Measurements from ENCODE around the gene EPS15. TPM values are rescaled to one million over a fixed set of nuclear protein-coding genes. Genes with fewer than 3 reads are reported as not detected.

The EPS15 gene
- total and polyA plus RNA-seq, 2 donors (not counting 1 experiment from before 2014, with no cell fraction given) = 40.3 to 151 TPM

DNA sequence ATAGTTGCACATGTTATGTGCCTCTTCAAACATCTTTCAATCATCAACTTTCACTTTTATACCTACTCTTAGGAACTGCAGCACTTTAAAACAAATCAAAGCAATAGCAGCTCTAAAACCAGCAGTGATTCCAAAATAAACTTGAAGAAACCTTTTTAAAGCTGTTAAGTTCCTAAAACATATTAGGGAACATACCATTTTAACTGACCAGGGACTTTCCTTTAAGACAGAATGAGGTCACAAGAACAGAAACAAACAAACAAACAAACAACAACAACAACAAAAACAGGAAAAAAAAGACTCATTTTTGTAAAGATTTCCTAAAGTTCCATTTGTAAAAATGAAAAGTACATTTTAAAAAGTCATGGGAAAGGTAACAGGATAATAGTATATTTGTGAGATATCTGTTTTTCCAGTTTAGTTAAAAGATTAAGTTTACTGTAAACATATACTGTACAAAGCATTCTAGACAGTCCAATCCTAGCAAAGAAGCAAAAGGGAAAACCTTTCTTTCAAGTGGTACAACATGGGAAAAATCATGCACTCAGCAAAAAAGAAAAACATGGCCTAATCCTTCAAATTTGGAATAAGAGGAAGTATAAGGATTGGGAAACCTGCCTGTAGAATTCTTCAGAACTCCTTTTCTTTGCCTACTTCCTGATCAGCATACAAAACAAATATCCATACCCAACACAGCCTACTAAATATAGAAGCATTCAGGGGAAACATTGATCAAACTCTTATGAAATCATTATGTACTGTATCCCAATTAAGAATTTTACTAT is 45.5 kb downstream of the EPS15 start:
- Histone ChIP-seq H2AFZ (ENCODE audit: insufficient read depth, low read depth, low read length, poor library complexity, severe bottlenecking) (no peak overlapping the region), H3K4me2 (replicated peaks; ENCODE audit: low read depth, low read length, poor library complexity, severe bottlenecking) (no peak overlapping the region), H3K9me3 (ENCODE audit: control extremely low read depth in 1 of 3, control insufficient read depth in 2 of 3, insufficient read depth in 1 of 3, low read length in 2 of 3) (no peaks in the 10 kb centered on the region), H3K4me3 (ENCODE audit: control extremely low read depth in 1 of 5, extremely low read depth in 1 of 5, insufficient read depth in 1 of 5, low read depth in 2 of 5, low read length in 4 of 5) (no peak overlapping the region), H3K4me1 (ENCODE audit: control insufficient read depth in 2 of 2, insufficient read depth in 2 of 2, low read length in 2 of 2) (no peaks in the 10 kb centered on the region), H3K27me3 (replicated peaks in 1 of 4; ENCODE audit: control extremely low read depth in 1 of 4, control insufficient read depth in 3 of 4, insufficient read depth in 4 of 4, low read length in 3 of 4) (no peaks in the 10 kb centered on the region), H4K20me1 (ENCODE audit: control insufficient read depth, insufficient read depth, low read length, poor library complexity, severe bottlenecking) (peaks cover 11% of the 10 kb centered on the region), H3K27ac (ENCODE audit: low read length in 2 of 2) (peak overlapping the region in 1 of 2 donors; percentile 58), H3K36me3 (replicated peaks in 1 of 2; ENCODE audit: control extremely low read depth in 1 of 2, control insufficient read depth in 1 of 2, extremely low read depth in 1 of 2, insufficient read depth in 2 of 2, low read length in 1 of 2) (peaks cover 12 to 31% of the 10 kb centered on the region in 2 experiments), H3K9ac (ENCODE audit: low read length) (no peak overlapping the region), H3K79me2 (ENCODE audit: control insufficient read depth, insufficient read depth, low read length) (no peaks in the 10 kb centered on the region)
- H3K4me3 Mint-ChIP-seq = no peak overlapping the region
- peaks cover 3% of the 10 kb centered on the region for H3K9me3 Mint-ChIP-seq (ENCODE audit: insufficient read depth)
- H3K27ac Mint-ChIP-seq = peak overlapping the region; percentile 69
- intact Hi-C loops (cut with micrococcal nuclease) = loop anchor here (2.0 to 5.0 kb wide), 2 partner anchors 17 to 41 kb away; no protein-coding TSS in a partner anchor
- DNase-seq = no peak
- H3K4me1 Mint-ChIP-seq = peaks cover 16% of the 10 kb centered on the region
- H3K27me3 Mint-ChIP-seq = no peaks in the 10 kb centered on the region
- CTCF ChIA-PET = interaction anchor here (0.8 kb wide), 1 partner anchor 33 kb away, joined by 3 read pairs; no protein-coding TSS in a partner anchor
- TF ChIP-seq, protein P1, sequence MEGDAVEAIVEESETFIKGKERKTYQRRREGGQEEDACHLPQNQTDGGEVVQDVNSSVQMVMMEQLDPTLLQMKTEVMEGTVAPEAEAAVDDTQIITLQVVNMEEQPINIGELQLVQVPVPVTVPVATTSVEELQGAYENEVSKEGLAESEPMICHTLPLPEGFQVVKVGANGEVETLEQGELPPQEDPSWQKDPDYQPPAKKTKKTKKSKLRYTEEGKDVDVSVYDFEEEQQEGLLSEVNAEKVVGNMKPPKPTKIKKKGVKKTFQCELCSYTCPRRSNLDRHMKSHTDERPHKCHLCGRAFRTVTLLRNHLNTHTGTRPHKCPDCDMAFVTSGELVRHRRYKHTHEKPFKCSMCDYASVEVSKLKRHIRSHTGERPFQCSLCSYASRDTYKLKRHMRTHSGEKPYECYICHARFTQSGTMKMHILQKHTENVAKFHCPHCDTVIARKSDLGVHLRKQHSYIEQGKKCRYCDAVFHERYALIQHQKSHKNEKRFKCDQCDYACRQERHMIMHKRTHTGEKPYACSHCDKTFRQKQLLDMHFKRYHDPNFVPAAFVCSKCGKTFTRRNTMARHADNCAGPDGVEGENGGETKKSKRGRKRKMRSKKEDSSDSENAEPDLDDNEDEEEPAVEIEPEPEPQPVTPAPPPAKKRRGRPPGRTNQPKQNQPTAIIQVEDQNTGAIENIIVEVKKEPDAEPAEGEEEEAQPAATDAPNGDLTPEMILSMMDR (IDR thresholded peaks at IDR 0.05) = no peak
- no peak for TF ChIP-seq EZH2 (IDR thresholded peaks at IDR 0.05; ENCODE audit: borderline replicate concordance, insufficient read depth, low read depth, low read length, poor library complexity, severe bottlenecking)
- ATAC-seq (ENCODE audit: low read depth) = no peak
- POLR2A ChIA-PET = no interaction called here

DNA sequence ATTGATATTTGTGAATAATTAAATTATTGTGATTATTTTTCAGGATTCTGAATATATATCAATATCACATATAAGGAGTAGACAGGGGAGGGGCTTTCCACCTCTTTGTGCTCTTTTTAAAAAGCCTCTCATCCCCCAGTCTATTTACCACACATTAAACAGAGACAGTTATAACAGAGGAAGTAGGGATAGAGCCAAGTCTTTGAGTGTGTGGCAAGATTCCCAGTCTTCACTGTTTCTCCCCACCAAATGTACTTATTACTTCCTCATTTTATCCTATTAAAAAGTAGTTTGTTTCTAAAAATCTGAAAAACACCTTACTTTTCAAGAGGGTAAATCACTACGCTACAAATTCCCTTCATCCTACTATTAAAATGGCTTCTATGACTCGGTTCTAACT is 46.7 kb downstream of the EPS15 start:
- Mint-ChIP-seq H3K4me1 (peaks cover 16% of the 10 kb centered on the region), H3K4me3 (no peak overlapping the region), H3K9me3 (ENCODE audit: insufficient read depth) (peaks cover 3% of the 10 kb centered on the region), H3K27ac (no peak overlapping the region), H3K27me3 (no peaks in the 10 kb centered on the region)
- intact Hi-C loops (cut with micrococcal nuclease) = loop anchor here (2.0 to 5.0 kb wide), 2 partner anchors 18 to 40 kb away; no protein-coding TSS in a partner anchor
- H3K4me1 ChIP-seq (ENCODE audit: control insufficient read depth in 2 of 2, insufficient read depth in 2 of 2, low read length in 2 of 2) = no peaks in the 10 kb centered on the region
- DNase-seq (no peak), ATAC-seq (ENCODE audit: low read depth) (no peak)
- ChIA-PET CTCF (no interaction called here), POLR2A (no interaction called here)
- no peak overlapping the region for H3K4me2 ChIP-seq (replicated peaks; ENCODE audit: low read depth, low read length, poor library complexity, severe bottlenecking)
- H2AFZ ChIP-seq (ENCODE audit: insufficient read depth, low read depth, low read length, poor library complexity, severe bottlenecking) = no peak overlapping the region
- peaks cover 11% of the 10 kb centered on the region for H4K20me1 ChIP-seq (ENCODE audit: control insufficient read depth, insufficient read depth, low read length, poor library complexity, severe bottlenecking)
- H3K27ac ChIP-seq (ENCODE audit: low read length in 2 of 2) = peak overlapping the region in 1 of 2 donors; percentile 58
- no peak overlapping the region for H3K9ac ChIP-seq (ENCODE audit: low read length)
- no peak for TF ChIP-seq EZH2 (IDR thresholded peaks at IDR 0.05; ENCODE audit: borderline replicate concordance, insufficient read depth, low read depth, low read length, poor library complexity, severe bottlenecking)
- TF ChIP-seq, protein P1 (IDR thresholded peaks at IDR 0.05) = no peak
- H3K79me2 ChIP-seq (ENCODE audit: control insufficient read depth, insufficient read depth, low read length) = no peaks in the 10 kb centered on the region
- no peak overlapping the region for H3K4me3 ChIP-seq (ENCODE audit: control extremely low read depth in 1 of 5, extremely low read depth in 1 of 5, insufficient read depth in 1 of 5, low read depth in 2 of 5, low read length in 4 of 5)
- no peaks in the 10 kb centered on the region for H3K27me3 ChIP-seq (replicated peaks in 1 of 4; ENCODE audit: control extremely low read depth in 1 of 4, control insufficient read depth in 3 of 4, insufficient read depth in 4 of 4, low read length in 3 of 4)
- H3K9me3 ChIP-seq (ENCODE audit: control extremely low read depth in 1 of 3, control insufficient read depth in 2 of 3, insufficient read depth in 1 of 3, low read length in 2 of 3) = no peaks in the 10 kb centered on the region
- peaks cover 13 to 39% of the 10 kb centered on the region in 2 experiments for H3K36me3 ChIP-seq (replicated peaks in 1 of 2; ENCODE audit: control extremely low read depth in 1 of 2, control insufficient read depth in 1 of 2, extremely low read depth in 1 of 2, insufficient read depth in 2 of 2, low read length in 1 of 2)
- WGBS (ENCODE audit: insufficient coverage) = 55% methylated on average over 2 of the region's 2 CpGs

All from B cell (primary cell).